Activated T-cell treated with anti-CD3 and anti-CD28 coated beads for 24 hours (primary cell): ENCODE measurements around the gene GRIN3A.
"Not testable (repeated sequence)": the region's sequence is repeated elsewhere in the genome, so short reads cannot be mapped to it uniquely, and the experiment has no call there.

Source experiments
- DNase-seq: peaks from one replicate; pipeline ENCODE4 v3.0.0-alpha.2; 2020; ENCODE audit warnings: low read depth

Gene GRIN3A

DNA sequence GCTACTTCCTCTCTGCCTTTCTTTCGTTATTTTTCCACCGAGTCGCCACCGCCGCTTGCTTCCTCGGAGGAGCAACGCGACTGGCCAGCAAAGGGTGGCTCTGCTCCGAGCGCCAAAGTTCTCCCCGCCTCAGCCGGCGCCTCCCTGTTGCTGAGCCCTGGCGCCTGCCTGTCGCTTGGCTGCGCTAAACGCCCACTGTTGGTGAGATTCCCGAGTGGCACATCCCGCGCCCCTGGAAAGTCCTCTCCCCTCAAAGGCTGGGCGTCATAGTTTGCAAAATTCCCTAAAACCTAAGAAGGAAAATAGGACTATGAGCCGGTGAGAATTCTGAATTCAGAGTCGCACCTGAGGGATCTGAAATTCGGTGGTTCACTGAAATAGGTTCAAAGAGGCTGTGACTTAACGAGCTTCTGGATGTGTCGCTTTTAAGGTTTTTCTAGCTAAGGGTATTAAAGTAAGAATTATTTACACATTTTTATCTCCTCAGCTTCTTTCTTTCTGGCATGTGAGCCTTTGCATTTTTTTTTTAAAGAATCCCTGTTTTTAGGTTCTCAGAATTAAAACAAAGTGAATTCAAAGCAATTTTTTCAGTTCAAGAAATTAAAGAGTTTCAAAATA, at the start of gene GRIN3A:
Gene GRIN3A, minus strand, starts transcription at position 82 of the 618 bp plus-strand sequence. CDS start 668 bp downstream, outside the sequence.
- DNase-seq = no peak

DNA sequence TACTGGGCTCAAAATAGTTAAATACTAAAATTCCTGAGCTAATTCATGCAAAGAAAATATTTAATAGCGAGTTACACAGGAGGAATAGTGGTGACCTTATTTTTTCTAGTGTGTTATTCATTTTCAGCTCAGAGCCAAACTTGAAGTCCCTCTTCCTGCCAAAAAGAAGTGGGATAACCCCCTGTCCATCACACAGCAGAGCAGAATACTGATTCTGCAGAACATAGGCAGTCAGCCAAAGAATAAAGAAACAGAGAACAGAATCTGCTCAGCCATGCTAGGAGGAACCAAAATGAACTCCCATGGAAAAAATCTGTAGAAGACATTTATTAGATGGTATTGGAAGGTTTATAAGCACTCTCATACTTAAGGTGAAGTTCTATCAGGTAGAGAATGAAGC, 49.4 kb upstream of the GRIN3A start:
- DNase-seq = no peak

DNA sequence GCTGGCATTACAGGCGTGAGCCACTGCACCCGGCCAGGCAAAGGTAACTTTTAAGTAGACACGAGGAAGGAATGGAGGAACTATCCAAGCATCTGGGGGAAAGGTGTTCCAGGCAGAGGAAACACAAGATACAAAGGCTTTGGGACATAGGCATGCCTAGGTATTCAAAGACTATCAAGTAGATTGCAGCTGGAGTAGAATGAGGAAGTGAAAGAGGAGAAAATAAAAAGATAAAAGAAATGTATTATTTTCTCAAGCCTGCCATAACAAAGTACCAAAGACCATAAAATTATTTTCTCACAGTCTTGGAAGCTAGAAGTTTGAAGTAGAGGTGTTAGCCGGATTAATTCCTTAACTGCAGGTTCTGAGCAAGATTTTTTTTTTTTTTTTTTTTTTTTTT, 39.9 kb upstream of the GRIN3A start:
- no peak for DNase-seq

DNA sequence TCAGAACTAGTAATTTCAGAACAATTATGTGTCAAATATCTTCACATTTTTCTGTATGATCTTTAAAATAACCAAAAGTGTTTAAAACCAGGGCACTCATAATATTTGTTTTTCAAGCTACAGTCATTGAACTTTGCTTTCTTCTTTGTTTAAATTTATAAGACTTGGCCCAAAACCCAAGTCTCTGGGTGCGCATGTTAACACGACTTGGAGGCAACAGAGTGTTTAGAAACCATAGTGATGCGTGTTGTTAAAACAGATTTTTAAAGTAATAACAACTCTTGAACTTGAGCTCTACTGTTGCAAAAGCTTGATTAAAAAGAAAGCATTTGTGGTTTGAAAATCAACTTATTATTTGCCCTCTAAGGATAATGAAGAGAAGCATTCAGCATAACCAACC, 26.0 kb upstream of the GRIN3A start:
- no peak for DNase-seq

DNA sequence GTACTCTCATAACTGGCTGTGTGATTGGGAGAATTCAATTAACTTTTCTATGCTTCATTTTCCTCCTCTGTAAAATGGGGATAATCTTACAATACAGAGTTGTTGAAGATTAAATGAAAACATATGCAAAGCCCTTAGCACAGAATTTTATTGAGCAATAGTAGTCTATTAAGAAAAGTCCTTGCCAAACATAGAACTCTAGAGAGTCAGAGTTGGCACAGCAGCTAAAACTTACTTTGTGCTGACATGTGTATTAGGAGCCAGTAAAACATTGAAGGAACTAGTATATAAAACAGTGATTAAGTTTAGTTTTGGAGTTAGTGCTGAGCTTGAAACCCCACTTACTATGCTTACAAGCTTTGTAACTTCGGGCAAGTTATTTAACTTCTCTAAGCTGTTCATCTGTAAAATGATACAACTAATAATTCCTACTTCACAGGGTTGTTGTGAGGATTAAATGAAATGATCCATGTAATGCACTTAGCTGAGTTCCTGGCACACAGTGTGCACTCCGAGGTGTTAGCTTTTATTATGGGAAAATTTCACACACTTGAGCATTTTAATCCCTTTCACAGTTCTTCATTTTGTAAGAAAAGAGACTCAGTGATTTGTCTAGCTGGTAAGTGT, 20.0 kb upstream of the GRIN3A start:
- no peak for DNase-seq

DNA sequence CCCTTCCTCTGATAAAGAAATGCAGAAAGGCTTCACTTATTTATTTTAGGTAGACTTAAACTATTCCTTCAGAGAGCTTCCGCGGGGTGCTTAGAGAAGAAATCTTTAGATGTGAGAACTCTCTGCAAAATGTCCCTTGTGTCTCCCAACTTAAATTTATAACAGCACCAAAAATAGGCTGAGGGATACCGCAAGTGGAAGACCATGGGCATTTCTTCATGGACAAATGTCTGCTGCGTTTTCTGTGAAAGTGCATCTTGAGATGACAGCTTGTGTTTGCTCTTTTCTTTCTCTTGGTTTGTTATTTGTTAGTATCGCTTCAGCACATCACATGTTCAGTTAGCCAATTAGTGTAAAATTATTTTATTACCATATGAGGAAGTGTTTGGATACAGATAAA, 15.3 kb upstream of the GRIN3A start:
- no peak for DNase-seq

DNA sequence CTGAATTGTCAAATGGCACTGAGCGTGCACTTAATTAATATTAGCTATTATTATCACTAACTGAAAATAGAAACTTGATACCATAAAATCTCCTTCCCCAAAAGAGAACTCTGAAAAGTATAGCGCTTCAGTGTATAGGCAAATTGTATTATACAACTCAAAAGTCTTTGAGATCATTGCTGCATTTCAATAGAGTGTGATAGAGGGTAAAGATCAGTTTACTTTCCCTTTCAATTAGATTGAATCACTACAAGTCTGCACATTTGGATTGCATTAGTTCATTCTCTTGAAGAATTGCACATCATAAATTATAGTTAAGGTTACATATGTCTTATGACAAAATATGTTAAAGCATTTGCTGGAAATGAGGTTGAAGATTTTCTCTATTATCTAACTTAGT, 13.4 kb upstream of the GRIN3A start:
- DNase-seq = no peak

DNA sequence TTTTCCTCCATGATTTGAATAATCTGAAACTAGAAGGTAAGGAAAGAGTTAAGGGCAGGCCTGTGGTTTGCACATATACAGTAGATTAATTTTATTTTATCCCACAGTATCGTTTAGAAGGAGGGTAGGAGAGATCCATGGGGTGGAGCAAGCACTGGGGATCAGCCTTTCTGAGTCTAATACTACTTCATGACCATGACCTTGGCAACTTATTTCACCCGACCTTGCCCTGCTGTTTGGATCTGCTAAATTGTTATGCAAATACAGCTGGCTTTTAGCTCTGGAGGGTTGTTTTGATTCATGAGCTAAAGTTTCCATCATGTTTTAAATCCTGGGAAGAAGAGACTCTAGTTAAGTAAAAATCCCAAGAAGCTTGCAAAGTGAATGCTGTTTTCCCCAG, 864 bp upstream of the GRIN3A start:
- DNase-seq = no peak

DNA sequence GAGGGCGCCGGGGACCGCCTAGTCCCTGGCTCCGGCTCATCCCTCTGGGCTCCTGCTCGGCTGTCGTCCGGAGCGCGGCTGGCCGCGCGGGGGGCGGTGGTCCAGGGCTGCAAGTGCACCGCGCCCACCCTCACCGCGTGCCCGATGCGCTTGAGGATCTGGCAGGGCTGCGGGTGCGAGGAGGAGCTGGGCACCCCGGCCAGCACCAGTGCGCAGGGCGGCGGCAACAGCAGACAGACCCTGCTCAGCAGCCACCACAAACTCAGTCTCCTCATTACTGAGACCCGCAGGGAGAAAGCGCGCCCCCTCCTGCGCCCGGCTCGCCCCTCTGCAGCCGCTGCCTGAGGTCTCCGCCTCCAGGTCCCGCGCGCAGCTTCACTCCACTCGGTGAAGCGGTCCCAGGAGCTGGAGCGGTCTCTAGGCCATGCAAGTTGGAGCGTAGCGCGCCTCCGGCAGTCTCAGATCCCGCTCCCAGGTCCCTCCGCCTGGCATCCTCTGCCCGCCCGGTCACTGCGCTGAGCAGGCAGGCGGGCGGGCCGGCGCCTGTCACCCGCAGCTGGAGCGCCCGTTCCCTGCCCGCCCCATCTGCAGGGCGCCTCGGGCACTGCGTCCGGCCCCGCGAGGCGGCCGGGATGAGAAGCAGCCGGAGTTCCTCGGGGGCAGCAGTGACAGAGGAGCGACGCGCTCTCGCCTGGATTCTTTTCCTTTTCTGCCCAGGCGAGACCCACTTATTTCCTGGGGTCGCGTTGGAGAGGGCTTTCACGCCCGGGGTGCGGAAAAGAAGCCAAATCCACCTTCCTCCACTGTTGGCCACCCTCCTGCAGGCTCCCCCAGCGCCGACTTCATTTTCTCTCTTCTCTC, 512 bp downstream of the GRIN3A start:
- DNase-seq = no peak

DNA sequence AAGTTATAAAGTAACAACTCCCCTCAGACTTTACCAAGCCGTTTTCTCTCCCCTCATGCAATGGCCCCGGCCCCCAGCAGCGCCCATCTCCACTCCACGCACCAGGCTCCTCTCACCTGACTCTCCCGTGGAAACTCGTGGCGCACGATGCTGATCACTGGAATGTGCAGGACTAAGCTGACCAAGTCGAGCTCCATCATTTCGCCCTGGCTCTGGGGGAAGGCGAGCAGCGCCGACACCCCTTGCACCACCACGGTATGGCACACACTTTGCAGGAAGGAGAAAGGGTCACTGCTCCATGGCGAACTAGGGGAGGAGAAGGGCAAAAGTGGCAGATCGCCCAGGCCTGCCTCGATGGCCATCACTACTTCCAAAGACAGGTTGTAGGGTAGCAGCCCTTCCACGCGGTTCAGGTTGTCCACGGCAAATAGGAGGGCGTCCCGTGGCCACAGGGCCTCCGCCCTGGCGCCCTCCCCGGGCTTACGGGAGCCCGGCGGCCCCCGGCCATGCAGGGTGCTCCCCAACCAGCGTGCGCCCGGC, 1.2 kb downstream of the GRIN3A start:
- no peak for DNase-seq

DNA sequence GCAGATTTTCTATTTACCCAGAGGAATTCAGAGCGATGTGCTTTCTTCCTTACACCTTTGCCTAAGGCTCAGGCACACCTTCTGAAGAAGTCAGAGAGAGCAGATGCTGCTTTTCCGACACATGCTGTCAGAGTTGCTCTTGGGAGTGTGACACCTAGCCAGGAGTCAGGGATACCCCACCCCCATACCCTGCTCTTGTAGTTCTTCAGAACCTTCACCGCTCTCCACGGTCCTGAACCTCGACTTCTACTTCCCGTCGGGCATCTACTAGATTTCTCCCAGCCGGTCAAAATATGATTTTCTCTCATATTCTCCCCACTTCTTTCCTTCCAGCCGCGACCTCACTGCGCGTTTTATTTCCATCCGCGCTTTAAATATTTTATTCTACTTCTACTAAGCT, 1.7 kb downstream of the GRIN3A start:
- no peak for DNase-seq

DNA sequence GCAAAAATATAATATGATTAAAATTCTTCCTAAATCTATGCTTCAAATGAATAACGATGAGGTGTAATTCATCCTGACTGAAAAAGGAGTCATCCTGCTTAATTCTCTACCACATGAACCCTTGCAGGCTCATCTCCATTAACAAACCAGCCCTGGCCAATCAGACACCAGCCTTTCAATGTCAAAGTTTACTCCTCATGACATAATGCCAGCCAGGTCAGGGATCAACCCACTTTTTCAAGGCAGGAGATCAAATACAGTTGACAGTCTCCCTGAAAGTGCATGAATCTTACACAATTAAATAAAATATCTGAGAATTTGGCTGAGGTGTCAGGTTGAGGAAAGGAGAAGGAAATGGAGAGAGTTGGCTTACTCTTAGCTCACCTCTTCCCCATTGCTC, 7.0 kb downstream of the GRIN3A start:
- DNase-seq = no peak

DNA sequence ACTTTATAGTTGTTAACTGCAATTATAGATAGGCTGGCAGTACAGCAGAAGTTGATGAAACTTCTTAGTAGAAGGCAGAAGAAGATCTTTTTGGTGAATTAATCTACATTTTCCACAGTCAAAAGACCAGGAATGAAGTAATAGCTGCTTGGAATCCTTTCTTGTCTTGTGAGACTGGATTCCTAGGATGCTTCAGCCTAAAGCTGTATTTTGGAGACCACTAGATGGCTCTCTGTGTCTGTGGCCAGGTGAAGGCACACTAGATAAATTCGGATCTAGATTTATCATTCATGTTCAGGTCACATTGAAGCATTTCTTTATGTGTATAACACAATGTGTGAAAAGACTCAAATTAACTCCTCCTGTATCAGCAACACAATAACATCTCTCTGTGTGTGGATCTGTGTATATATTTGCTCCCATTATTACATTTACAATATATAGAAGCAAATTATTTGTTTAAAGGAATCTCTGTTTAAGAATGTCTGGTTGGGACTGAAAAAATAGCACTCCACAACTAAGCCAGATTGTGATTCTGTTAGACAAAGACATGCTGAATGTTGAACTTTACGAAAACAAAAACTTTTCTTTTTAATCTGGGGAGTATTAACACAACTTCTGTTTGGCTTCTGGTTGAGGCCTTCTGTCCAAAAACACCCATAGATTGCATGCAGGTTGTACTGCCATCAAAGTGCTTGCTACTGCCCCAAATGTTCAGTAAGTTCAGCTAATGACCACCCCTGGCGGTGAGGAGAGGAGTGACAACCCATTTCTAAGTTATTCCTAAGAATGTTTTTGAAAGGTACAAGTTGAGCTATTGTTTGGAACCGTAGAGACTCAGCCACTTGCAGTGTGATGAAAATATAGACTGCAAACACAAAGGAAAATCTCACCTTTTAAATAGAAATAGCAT, 10.6 kb downstream of the GRIN3A start:
- DNase-seq = peak; percentile 1

DNA sequence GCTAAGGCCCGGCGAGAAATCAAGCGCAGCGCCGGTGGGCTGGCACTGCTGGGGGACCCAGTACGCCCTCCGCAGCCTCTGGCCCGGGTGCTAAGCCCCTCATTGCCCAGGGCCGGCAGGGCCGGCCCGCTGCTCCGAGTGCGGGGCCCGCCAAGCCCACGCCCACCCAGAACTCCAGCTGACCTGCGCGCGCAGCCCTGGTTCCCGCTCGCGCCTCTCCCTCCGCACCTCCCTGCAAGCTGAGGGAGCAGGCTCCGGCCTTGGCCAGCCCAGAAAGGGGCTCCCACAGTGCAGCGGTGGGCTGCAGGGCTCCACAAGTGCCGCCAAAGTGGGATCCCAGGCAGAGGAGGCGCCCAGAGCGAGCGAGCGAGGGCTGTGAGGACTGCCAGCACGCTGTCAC, 14.2 kb downstream of the GRIN3A start:
- not testable (repeated sequence) for DNase-seq

DNA sequence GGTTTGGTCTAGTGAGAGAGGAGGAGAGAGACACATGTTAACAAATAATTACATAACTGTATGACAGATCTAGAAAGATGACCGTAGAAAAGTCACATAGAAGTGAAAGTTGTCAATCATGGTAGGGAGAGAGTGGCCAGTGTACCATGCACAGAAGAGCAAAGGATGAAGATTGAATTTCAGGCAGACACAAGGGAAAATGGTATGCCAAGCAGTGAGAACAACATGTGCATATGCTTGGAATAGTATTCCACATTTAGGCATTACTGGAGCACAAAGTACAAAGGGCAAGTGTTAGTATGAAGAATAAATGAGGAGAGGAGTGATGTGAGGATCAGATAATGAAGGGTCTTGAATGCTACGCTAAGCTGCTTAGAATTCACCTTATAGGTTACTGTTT, 20.3 kb downstream of the GRIN3A start:
- DNase-seq = no peak

DNA sequence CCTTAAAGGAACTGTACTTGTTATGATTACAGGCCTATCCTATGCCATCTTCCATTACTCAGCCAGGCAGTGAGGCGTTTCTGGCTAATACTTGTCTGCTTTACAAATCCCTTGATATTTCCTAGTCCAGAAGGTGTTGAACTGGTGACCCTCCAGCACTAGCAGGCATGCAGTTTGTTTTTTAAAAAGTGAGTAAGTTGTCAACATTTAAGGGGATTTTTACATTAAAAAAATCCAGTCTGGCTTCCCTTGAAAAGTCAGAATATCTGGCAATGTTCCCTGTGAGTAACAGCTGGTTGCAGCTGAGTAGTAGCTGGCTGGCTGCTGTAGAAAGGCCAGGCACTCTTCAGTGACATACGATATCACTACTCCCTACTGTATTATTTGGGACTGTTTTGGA, 21.8 kb downstream of the GRIN3A start:
- no peak for DNase-seq

DNA sequence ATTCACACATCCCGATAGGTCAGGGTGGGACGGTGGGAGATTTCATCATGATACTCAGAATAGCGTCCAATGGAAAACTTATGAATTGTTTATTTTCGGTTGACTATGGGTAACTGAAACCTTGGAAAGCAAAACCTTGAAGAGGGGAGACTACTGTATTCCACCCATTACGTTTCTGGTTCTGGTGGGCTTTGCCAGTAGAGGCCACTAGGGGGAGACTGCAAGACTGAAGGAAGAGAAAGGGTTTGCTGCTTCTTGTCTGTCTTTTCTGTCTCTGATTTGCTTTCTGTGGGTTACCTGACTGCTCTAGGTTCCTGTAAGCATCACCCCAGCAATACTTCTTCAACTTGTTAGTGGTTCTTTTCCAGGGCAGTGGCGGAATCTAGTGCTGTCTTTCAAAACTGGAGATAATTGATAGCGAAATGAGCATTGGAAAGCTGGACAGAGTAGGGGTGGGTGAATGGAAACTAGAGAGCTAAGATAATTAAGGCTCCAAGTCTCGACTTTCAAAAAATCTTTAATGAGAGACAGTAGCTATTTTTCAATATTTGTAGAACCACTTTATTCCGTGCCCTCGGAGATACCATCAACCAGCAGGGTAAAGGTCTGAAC, 27.0 kb downstream of the GRIN3A start:
- peak; percentile 6 for DNase-seq

DNA sequence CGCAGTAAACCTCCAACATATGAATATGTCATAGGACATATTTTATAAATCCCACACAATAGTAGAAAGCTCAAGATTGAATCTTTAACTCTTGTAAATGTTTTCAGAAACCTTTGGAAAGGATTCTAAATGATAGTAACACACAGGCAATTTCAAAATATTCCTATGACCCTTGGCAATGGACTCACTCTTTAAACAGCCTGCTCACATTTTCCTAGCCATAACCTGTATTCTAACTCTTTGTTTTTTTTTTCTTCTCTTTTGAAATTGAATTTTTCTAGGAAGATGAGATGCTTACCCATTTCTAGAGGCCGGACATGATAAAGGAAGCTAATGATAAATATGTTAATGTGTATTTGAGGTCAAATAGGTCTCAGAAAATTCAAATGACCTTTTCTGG, 29.6 kb downstream of the GRIN3A start:
- DNase-seq = no peak

DNA sequence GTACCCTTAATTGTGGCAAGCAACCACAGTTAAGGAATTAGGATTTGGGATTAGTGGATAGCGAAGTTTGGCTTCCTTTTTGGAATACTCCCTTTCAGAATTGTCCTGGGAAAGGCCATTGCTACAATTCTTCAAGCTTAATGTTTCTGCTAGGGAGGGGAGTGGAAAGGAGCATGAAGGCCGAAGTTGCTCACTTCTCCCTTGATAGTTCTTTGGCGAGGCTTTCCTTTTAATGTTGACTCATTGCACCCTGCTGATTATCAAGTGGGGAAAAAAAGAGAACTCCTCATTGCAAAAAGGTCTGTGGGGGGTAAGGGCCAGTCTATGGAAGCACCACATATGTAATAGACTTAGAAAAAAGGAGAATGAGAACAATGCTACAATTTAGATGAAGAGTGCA, 30.7 kb downstream of the GRIN3A start:
- no peak for DNase-seq

DNA sequence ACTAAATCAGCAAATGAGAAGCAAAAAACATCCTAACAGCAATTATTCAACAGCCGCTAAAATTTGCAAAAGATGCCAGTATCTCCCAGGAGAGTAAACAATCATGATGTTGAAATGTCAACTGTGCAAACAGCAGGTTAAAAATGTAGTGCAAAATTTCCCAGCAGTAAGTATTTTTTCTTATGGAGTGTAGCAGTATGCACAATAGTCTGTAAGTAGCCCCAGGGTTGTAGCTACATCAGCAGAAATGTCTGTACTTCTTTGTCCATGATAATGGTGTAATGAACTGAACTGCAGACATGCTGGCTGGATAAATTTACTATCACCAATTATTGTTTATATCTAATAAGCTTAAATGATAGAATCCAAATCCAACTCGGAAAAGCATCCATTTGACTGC, 31.4 kb downstream of the GRIN3A start:
- no peak for DNase-seq

DNA sequence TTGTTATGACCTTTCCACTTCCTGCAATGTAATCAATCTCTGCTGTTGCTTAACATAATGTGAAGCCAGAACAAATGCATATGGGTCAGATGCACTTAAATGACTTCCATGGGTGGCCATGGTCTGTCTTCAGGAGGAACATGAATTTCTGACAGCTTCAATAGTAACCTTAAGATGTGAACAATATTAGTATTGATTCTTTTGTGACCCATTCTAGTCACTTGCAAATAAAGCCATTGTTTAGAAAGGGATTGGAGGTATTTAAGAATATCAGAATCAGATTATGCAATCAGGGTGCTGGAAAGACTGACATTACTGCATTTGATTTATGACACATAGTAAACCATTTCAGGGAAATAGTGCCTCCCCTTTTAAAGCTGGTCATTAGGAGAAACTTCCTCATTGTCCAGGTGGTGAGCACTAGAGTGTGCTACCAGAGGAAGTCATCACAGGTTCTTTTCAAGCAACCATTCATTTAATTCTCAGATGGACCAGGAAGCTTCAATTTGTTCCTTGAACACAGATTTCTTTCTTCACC, 32.1 kb downstream of the GRIN3A start:
- no peak for DNase-seq
